ENCODE measurements around the gene POLR2A. TPM values are rescaled to one million over a fixed set of nuclear protein-coding genes. Genes with fewer than 3 reads are reported as not detected.

POLR2A gene
- polyA plus RNA-seq, 1 experiment = 18.4 TPM

GRCh38 chr17:7495906-7496434 lies 11.8 kb downstream of the POLR2A start:
- CTCF ChIA-PET = interaction anchor here (0.7 to 1.0 kb wide), 4 partner anchors 17 to 139 kb away, joined by 3 to 4 read pairs (median 4); no protein-coding TSS in a partner anchor
- Histone ChIP-seq H3K4me3 (ENCODE audit: low read depth, low read length) (no peak overlapping the region), H3K27ac (ENCODE audit: low read depth, low read length) (peak overlapping the region; percentile 2), H3K27me3 (ENCODE audit: control insufficient read depth, insufficient read depth, low read length) (no peaks in the 10 kb centered on the region), H3K9me3 (ENCODE audit: control insufficient read depth, insufficient read depth, low read length) (no peaks in the 10 kb centered on the region; the same call in 1 of the 2 replicates)
- TF ChIP-seq CTCF (IDR thresholded peaks at IDR 0.05; ENCODE audit: low read depth, low read length) = no peak
- no peak for DNase-seq (ENCODE audit: low read depth, low spot score)
- POLR2A ChIA-PET = interaction anchor here (0.8 kb wide), 1 partner anchor 65 kb away, joined by 5 read pairs; no protein-coding TSS in a partner anchor

- TF ChIP-seq CTCF (IDR thresholded peaks at IDR 0.05; ENCODE audit: low read depth, low read length) = no peak
- Histone ChIP-seq H3K9me3 (ENCODE audit: control insufficient read depth, insufficient read depth, low read length) (no peaks in the 10 kb centered on the region; the same call in 1 of the 2 replicates), H3K4me3 (ENCODE audit: low read depth, low read length) (no peak overlapping the region), H3K27ac (ENCODE audit: low read depth, low read length) (no peak overlapping the region), H3K27me3 (ENCODE audit: control insufficient read depth, insufficient read depth, low read length) (no peaks in the 10 kb centered on the region)
- POLR2A ChIA-PET = no interaction called here
- CTCF ChIA-PET = interaction anchor here (0.9 kb wide), 1 partner anchor 16 kb away, joined by 3 read pairs; no protein-coding TSS in a partner anchor
- DNase-seq (ENCODE audit: low read depth, low spot score) = no peak
These were observed 12.5 kb downstream of the POLR2A start for GRCh38 chr17:7496470-7497183.

GRCh38 chr17:7497228-7497627 lies 13.1 kb downstream of the POLR2A start:
- no peak for DNase-seq (ENCODE audit: low read depth, low spot score)
- Histone ChIP-seq H3K9me3 (ENCODE audit: control insufficient read depth, insufficient read depth, low read length) (no peaks in the 10 kb centered on the region; the same call in 1 of the 2 replicates), H3K4me3 (ENCODE audit: low read depth, low read length) (no peak overlapping the region), H3K27me3 (ENCODE audit: control insufficient read depth, insufficient read depth, low read length) (no peaks in the 10 kb centered on the region), H3K27ac (ENCODE audit: low read depth, low read length) (no peak overlapping the region)
- TF ChIP-seq CTCF (IDR thresholded peaks at IDR 0.05; ENCODE audit: low read depth, low read length) = no peak
- ChIA-PET POLR2A (no interaction called here), CTCF (interaction anchor here (1.5 kb wide), 1 partner anchor 63 kb away, joined by 5 read pairs; no protein-coding TSS in a partner anchor)

GRCh38 chr17:7497636-7498035 lies 13.5 kb downstream of the POLR2A start:
- ChIA-PET CTCF (interaction anchor here (0.7 to 1.5 kb wide), 2 partner anchors 10 to 63 kb away, joined by 3 to 5 read pairs; no protein-coding TSS in a partner anchor), POLR2A (interaction anchor here (0.7 kb wide), 1 partner anchor 74 kb away, joined by 3 read pairs; no protein-coding TSS in a partner anchor)
- H3K27me3 ChIP-seq (ENCODE audit: control insufficient read depth, insufficient read depth, low read length) = no peaks in the 10 kb centered on the region
- no peak for DNase-seq (ENCODE audit: low read depth, low spot score)
- H3K27ac ChIP-seq (ENCODE audit: low read depth, low read length) = no peak overlapping the region
- no peak for TF ChIP-seq CTCF (IDR thresholded peaks at IDR 0.05; ENCODE audit: low read depth, low read length)
- no peaks in the 10 kb centered on the region; the same call in 1 of the 2 replicates for H3K9me3 ChIP-seq (ENCODE audit: control insufficient read depth, insufficient read depth, low read length)
- H3K4me3 ChIP-seq (ENCODE audit: low read depth, low read length) = no peak overlapping the region

- DNase-seq (ENCODE audit: low read depth, low spot score) = no peak
- Histone ChIP-seq H3K9me3 (ENCODE audit: control insufficient read depth, insufficient read depth, low read length) (no peaks in the 10 kb centered on the region; the same call in 1 of the 2 replicates), H3K27ac (ENCODE audit: low read depth, low read length) (no peak overlapping the region), H3K27me3 (ENCODE audit: control insufficient read depth, insufficient read depth, low read length) (no peaks in the 10 kb centered on the region), H3K4me3 (ENCODE audit: low read depth, low read length) (no peak overlapping the region)
- TF ChIP-seq CTCF (IDR thresholded peaks at IDR 0.05; ENCODE audit: low read depth, low read length) = no peak
- CTCF ChIA-PET = no interaction called here
- POLR2A ChIA-PET = interaction anchor here (1.1 kb wide), 1 partner anchor 9 kb away, joined by 7 read pairs; no protein-coding TSS in a partner anchor
These were observed 15.0 kb downstream of the POLR2A start for GRCh38 chr17:7499161-7499560.

Data from AG04450 (cell line).